Calu3 (cell line): ENCODE measurements around the gene PPARA. TPM values are rescaled to one million over a fixed set of nuclear protein-coding genes. Genes with fewer than 3 reads are reported as not detected.

Experiments
- BruUV-seq: library from RNA; stranded (reverse); fragments of 400-500 nt; replicated peaks from 2 replicates; lab custom pipeline; 2021; lab: Mats Ljungman, UMichigan
- CTCF ChIA-PET: fragments of 300-600 bp; sonication (Branson Sonifier 250); formaldehyde crosslinking; loops from one replicate; lab custom pipeline; 2022; ENCODE audit warnings: antibody characterized with exemption; lab: Charles Lee
- DNase-seq: peaks from one replicate; pipeline ENCODE4 v3.0.0; 2022
- H3K27ac Mint-ChIP-seq: one replicate; pipeline ENCODE4 v1.8.0; 2022; ENCODE audit warnings: mixed read lengths; ENCODE audit not compliant: unreplicated experiment
- H3K27me3 Mint-ChIP-seq: one replicate; pipeline ENCODE4 v1.8.0; 2022; ENCODE audit warnings: mixed read lengths; ENCODE audit not compliant: unreplicated experiment
- H3K36me3 Mint-ChIP-seq: one replicate; pipeline ENCODE4 v1.8.0; 2022; ENCODE audit warnings: mild to moderate bottlenecking, moderate library complexity, mixed read lengths; ENCODE audit not compliant: insufficient read depth, unreplicated experiment
- H3K4me1 Mint-ChIP-seq: one replicate; pipeline ENCODE4 v1.8.0; 2022; ENCODE audit warnings: mild to moderate bottlenecking, low read depth, mixed read lengths; ENCODE audit not compliant: unreplicated experiment
- H3K4me3 Mint-ChIP-seq: one replicate; pipeline ENCODE4 v1.8.0; 2022; ENCODE audit warnings: mild to moderate bottlenecking, low read depth, moderate library complexity, mixed read lengths; ENCODE audit not compliant: unreplicated experiment
- H3K9me3 Mint-ChIP-seq: one replicate; pipeline ENCODE4 v1.8.0; 2022; ENCODE audit warnings: low read depth, mixed read lengths; ENCODE audit not compliant: unreplicated experiment
- CTCF ChIP-seq: fragments of 200-600 bp; IDR thresholded peaks from one replicate; pipeline ENCODE4 v1.8.0; 2022; ENCODE audit warnings: antibody characterized with exemption; ENCODE audit not compliant: unreplicated experiment
- intact Hi-C: fragments of 100-400 bp; cut with micrococcal nuclease; formaldehyde crosslinking; loops from one replicate; pipeline ENCODE4 v1.10.0; 2022; ENCODE audit not compliant: unreplicated experiment
- total RNA-seq: library from RNA; stranded (reverse); gene quantifications from 2 replicates; pipeline ENCODE4 v1.2.3, GENCODE V29; 2022

The PPARA gene
- total RNA-seq, 1 experiment from 2014 or later = 22.7 TPM

DNA sequence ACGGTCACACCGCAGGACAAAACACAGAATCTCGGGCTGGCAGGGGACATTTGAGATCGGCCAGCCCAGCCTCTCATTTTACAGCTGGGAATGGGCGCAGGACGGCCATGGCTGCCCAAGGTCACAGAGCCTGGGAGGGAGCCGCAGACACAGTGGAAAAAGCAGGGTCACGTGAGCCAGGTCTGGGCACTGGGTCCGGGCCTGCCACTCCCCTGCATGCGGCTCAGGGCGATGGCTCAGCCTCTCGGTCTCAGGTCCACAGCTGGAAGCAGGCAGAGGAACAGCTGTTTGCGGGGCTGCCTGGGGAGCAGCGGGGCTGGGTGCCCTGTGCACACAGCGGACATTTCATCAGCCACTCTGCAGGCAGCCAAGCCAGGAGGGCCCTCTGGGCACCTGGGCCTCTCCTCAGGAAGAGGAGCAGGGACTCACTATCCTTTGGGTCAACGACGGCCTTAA lies 10.4 kb upstream of the PPARA start:
- CTCF ChIA-PET = no interaction called here
- H3K36me3 Mint-ChIP-seq = no peaks in the 10 kb centered on the region
- TF ChIP-seq CTCF = no peak
- no peak overlapping the region for H3K27ac Mint-ChIP-seq
- intact Hi-C loops = no loop called here
- DNase-seq = no peak
- no peaks in the 10 kb centered on the region for H3K9me3 Mint-ChIP-seq
- peaks cover 24% of the 10 kb centered on the region for H3K27me3 Mint-ChIP-seq
- H3K4me1 Mint-ChIP-seq = no peaks in the 10 kb centered on the region
- no peak overlapping the region for H3K4me3 Mint-ChIP-seq
- BruUV-seq = no TSS peak

GRCh38 chr22:46140989-46141928 lies 9.1 kb upstream of the PPARA start:
- BruUV-seq = no TSS peak
- intact Hi-C loops = no loop called here
- no peaks in the 10 kb centered on the region for H3K9me3 Mint-ChIP-seq
- H3K4me3 Mint-ChIP-seq = no peak overlapping the region
- H3K27ac Mint-ChIP-seq = no peak overlapping the region
- no peak for DNase-seq
- no peak for TF ChIP-seq CTCF
- H3K4me1 Mint-ChIP-seq = no peaks in the 10 kb centered on the region
- H3K36me3 Mint-ChIP-seq = no peaks in the 10 kb centered on the region
- CTCF ChIA-PET = no interaction called here
- peaks cover 37% of the 10 kb centered on the region for H3K27me3 Mint-ChIP-seq

GRCh38 chr22:46142548-46143490 lies 7.5 kb upstream of the PPARA start:
- Mint-ChIP-seq H3K4me3 (no peak overlapping the region), H3K36me3 (no peaks in the 10 kb centered on the region), H3K9me3 (no peaks in the 10 kb centered on the region), H3K4me1 (no peaks in the 10 kb centered on the region), H3K27ac (no peak overlapping the region), H3K27me3 (peaks cover 49% of the 10 kb centered on the region)
- CTCF ChIA-PET = interaction anchor here (0.7 kb wide), 1 partner anchor 137 kb away, joined by 5 read pairs; no protein-coding TSS in a partner anchor
- no TSS peak for BruUV-seq
- DNase-seq = no peak
- intact Hi-C loops = no loop called here
- no peak for TF ChIP-seq CTCF

GRCh38 chr22:46143491-46144147 lies 6.7 kb upstream of the PPARA start:
- peaks cover 57% of the 10 kb centered on the region for H3K27me3 Mint-ChIP-seq
- no peak overlapping the region for H3K4me3 Mint-ChIP-seq
- H3K36me3 Mint-ChIP-seq = no peaks in the 10 kb centered on the region
- H3K27ac Mint-ChIP-seq = no peak overlapping the region
- CTCF ChIA-PET = no interaction called here
- no peak for TF ChIP-seq CTCF
- no TSS peak for BruUV-seq
- H3K4me1 Mint-ChIP-seq = no peaks in the 10 kb centered on the region
- intact Hi-C loops = no loop called here
- H3K9me3 Mint-ChIP-seq = no peaks in the 10 kb centered on the region
- DNase-seq = no peak
